Thoracic aorta (tissue), 2 donors: ENCODE results near the gene GDF15. TPM values are rescaled to one million over a fixed set of nuclear protein-coding genes. Genes with fewer than 3 reads are reported as not detected.

Experiments
- ATAC-seq: fragments of 150-250 bp; one replicate; pipeline ENCODE4 v1.8.0; 2017; ENCODE audit warnings: low read depth; ENCODE audit not compliant: insufficient number of reproducible peaks, low FRiP score
- DNase-seq: peaks from one replicate; pipeline ENCODE4 v3.0.0-alpha.2; 2020; ENCODE audit warnings: low spot score
- H3K27ac ChIP-seq, 2 donors: fragments of 200-600 bp; sonication (generic); 1 replicate in 1 of 2; 2 replicates in 1 of 2; pipeline ENCODE4 v1.5.1; 2016; ENCODE audit warnings: mild to moderate bottlenecking in 2 of 2, moderate library complexity in 2 of 2
- H3K27me3 ChIP-seq: fragments of 200-600 bp; sonication (generic); replicated peaks from 2 replicates; pipeline ENCODE4 v1.6.0; 2016; ENCODE audit warnings: mild to moderate bottlenecking; ENCODE audit not compliant: insufficient read depth
- H3K36me3 ChIP-seq: fragments of 200-600 bp; sonication (generic); one replicate; pipeline ENCODE4 v1.5.1; 2016
- H3K4me1 ChIP-seq, 2 donors: fragments of 200-600 bp; sonication (generic); 1 replicate in 1 of 2; 2 replicates in 1 of 2; pipeline versions ENCODE4 v1.5.1 to v1.6.0; 2016; ENCODE audit warnings: low read depth in 2 of 2, mild to moderate bottlenecking in 1 of 2; ENCODE audit not compliant: control insufficient read depth in 1 of 2
- H3K4me3 ChIP-seq: fragments of 200-600 bp; sonication (generic); 2 replicates; pipeline ENCODE4 v1.5.1; 2016; ENCODE audit warnings: mild to moderate bottlenecking
- H3K9me3 ChIP-seq: fragments of 200-600 bp; sonication (generic); 2 replicates; pipeline ENCODE4 v1.5.1; 2016
- total RNA-seq, 2 donors: library from RNA; depleted of rRNA; stranded (reverse); fragments of >200 nt; gene quantifications; one replicate each; pipeline versions ENCODE4 v1.1.0 to v1.2.3, GENCODE V29; 2016
- TF ChIP-seq, protein P1 (sequence below): fragments of 200-600 bp; sonication (generic); IDR thresholded peaks from one replicate; pipeline ENCODE4 v1.5.1; 2019; ENCODE audit warnings: antibody characterized with exemption

Gene GDF15
- total RNA-seq, 2 donors from 2014 or later: 2.3 to 25.5 TPM

DNA sequence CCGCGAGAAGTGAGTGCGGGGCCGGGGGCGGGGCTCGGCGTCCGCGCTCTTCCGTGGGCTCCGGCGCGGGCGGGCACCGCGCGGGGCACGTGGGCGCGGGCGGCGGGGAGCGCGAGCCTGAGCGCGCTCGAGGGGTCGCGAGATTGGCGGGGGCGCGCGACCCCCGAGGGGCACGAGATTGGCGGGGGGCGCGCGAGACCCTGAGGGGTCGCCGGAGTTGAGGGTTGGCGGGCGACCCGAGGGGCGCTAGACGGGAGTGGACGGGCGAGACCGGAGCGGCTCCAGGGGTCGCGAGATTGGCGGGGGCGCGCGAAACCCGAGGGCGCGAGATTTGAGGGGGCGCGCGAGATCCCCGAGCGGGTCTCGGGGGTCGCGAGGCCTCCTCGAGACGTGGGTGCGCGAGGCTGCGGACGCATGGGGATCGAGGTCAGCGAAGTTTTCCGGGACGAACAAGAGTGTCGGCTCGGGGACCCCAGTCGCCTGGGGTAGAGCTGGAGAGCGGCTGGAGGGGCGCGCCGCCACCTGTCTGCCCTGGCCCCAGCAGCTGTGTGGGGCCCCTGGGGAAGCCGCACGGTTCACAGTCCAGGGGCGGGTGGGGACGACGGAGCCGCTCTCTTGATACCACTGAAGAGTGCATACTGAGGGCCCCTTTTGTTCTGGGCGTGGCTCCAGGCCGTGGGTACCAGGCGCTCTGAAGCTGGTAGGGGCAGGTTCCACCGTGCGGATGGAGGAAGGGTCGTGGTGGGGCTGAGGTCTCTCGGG lies 33.9 kb downstream of the GDF15 start:
- no peak for ATAC-seq
- peak overlapping the region; percentile 64 to 94 for H3K27ac ChIP-seq
- no peak for DNase-seq
- H3K36me3 ChIP-seq: no peaks in the 10 kb centered on the region
- H3K9me3 ChIP-seq: no peaks in the 10 kb centered on the region
- H3K4me3 ChIP-seq: peak overlapping the region; percentile 79
- H3K27me3 ChIP-seq: no peaks in the 10 kb centered on the region
- peaks cover 26 to 81% of the 10 kb centered on the region in 2 donors for H3K4me1 ChIP-seq
- TF ChIP-seq, protein P1, sequence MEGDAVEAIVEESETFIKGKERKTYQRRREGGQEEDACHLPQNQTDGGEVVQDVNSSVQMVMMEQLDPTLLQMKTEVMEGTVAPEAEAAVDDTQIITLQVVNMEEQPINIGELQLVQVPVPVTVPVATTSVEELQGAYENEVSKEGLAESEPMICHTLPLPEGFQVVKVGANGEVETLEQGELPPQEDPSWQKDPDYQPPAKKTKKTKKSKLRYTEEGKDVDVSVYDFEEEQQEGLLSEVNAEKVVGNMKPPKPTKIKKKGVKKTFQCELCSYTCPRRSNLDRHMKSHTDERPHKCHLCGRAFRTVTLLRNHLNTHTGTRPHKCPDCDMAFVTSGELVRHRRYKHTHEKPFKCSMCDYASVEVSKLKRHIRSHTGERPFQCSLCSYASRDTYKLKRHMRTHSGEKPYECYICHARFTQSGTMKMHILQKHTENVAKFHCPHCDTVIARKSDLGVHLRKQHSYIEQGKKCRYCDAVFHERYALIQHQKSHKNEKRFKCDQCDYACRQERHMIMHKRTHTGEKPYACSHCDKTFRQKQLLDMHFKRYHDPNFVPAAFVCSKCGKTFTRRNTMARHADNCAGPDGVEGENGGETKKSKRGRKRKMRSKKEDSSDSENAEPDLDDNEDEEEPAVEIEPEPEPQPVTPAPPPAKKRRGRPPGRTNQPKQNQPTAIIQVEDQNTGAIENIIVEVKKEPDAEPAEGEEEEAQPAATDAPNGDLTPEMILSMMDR: no peak

GRCh38 chr19:18420930-18421329 lies 35.0 kb downstream of the GDF15 start:
- no peaks in the 10 kb centered on the region for H3K9me3 ChIP-seq
- no peak for DNase-seq
- H3K27ac ChIP-seq: peak overlapping the region; percentile 31 to 64
- no peaks in the 10 kb centered on the region for H3K27me3 ChIP-seq
- H3K36me3 ChIP-seq: no peaks in the 10 kb centered on the region
- TF ChIP-seq, protein P1: no peak
- peaks cover 22 to 80% of the 10 kb centered on the region in 2 donors for H3K4me1 ChIP-seq
- peak overlapping the region; percentile 79 for H3K4me3 ChIP-seq
- no peak for ATAC-seq

GRCh38 chr19:18421371-18421959 lies 35.5 kb downstream of the GDF15 start:
- Histone ChIP-seq H3K27ac (peak overlapping the region; percentile 31 to 64), H3K9me3 (no peaks in the 10 kb centered on the region), H3K4me3 (no peak overlapping the region), H3K4me1 (peaks cover 20 to 80% of the 10 kb centered on the region in 2 donors), H3K27me3 (no peaks in the 10 kb centered on the region), H3K36me3 (no peaks in the 10 kb centered on the region)
- no peak for DNase-seq
- no peak for ATAC-seq
- TF ChIP-seq, protein P1: no peak

GRCh38 chr19:18422530-18423191 lies 36.7 kb downstream of the GDF15 start:
- ATAC-seq (no peak), DNase-seq (no peak)
- Histone ChIP-seq H3K4me1 (peaks cover 16 to 77% of the 10 kb centered on the region in 2 donors), H3K4me3 (no peak overlapping the region), H3K27ac (no peak overlapping the region), H3K36me3 (no peaks in the 10 kb centered on the region), H3K9me3 (no peaks in the 10 kb centered on the region), H3K27me3 (no peaks in the 10 kb centered on the region)
- TF ChIP-seq, protein P1: no peak
